ENCODE results near the gene TUBB3.

GRCh38 chr16:89964201-89964600 is 41.1 kb downstream of the TUBB3 start:
- TF ChIP-seq, protein P1, sequence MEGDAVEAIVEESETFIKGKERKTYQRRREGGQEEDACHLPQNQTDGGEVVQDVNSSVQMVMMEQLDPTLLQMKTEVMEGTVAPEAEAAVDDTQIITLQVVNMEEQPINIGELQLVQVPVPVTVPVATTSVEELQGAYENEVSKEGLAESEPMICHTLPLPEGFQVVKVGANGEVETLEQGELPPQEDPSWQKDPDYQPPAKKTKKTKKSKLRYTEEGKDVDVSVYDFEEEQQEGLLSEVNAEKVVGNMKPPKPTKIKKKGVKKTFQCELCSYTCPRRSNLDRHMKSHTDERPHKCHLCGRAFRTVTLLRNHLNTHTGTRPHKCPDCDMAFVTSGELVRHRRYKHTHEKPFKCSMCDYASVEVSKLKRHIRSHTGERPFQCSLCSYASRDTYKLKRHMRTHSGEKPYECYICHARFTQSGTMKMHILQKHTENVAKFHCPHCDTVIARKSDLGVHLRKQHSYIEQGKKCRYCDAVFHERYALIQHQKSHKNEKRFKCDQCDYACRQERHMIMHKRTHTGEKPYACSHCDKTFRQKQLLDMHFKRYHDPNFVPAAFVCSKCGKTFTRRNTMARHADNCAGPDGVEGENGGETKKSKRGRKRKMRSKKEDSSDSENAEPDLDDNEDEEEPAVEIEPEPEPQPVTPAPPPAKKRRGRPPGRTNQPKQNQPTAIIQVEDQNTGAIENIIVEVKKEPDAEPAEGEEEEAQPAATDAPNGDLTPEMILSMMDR (IDR thresholded peaks at IDR 0.05), result no peak
- TF ChIP-seq, protein P2, sequence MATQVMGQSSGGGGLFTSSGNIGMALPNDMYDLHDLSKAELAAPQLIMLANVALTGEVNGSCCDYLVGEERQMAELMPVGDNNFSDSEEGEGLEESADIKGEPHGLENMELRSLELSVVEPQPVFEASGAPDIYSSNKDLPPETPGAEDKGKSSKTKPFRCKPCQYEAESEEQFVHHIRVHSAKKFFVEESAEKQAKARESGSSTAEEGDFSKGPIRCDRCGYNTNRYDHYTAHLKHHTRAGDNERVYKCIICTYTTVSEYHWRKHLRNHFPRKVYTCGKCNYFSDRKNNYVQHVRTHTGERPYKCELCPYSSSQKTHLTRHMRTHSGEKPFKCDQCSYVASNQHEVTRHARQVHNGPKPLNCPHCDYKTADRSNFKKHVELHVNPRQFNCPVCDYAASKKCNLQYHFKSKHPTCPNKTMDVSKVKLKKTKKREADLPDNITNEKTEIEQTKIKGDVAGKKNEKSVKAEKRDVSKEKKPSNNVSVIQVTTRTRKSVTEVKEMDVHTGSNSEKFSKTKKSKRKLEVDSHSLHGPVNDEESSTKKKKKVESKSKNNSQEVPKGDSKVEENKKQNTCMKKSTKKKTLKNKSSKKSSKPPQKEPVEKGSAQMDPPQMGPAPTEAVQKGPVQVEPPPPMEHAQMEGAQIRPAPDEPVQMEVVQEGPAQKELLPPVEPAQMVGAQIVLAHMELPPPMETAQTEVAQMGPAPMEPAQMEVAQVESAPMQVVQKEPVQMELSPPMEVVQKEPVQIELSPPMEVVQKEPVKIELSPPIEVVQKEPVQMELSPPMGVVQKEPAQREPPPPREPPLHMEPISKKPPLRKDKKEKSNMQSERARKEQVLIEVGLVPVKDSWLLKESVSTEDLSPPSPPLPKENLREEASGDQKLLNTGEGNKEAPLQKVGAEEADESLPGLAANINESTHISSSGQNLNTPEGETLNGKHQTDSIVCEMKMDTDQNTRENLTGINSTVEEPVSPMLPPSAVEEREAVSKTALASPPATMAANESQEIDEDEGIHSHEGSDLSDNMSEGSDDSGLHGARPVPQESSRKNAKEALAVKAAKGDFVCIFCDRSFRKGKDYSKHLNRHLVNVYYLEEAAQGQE (IDR thresholded peaks at IDR 0.05; ENCODE audit: insufficient read depth in 1 of 2, low read depth in 2 of 2, low read length in 1 of 2), result no peak
- no peak for TF ChIP-seq POLR2AphosphoS5 (IDR thresholded peaks at IDR 0.05; ENCODE audit: low read depth, low read length)
- TF ChIP-seq SIN3A (IDR thresholded peaks at IDR 0.05; ENCODE audit: borderline replicate concordance, insufficient read depth, low read depth, low read length), result no peak
